Endothelial cell of umbilical vein (primary cell): ENCODE data around the gene PHYH. TPM values are rescaled to one million over a fixed set of nuclear protein-coding genes. Genes with fewer than 3 reads are reported as not detected.
"Not testable (repeated sequence)": the region's sequence is repeated elsewhere in the genome, so short reads cannot be mapped to it uniquely, and the experiment has no call there.

Experiments used
- BruUV-seq: library from RNA; stranded (reverse); fragments of 400-500 nt; replicated peaks from 2 replicates; lab custom pipeline; 2021; lab: Mats Ljungman, UMichigan
- CTCF ChIA-PET: fragments of 300-600, 350-600 bp; sonication (Branson Sonifier 250); formaldehyde crosslinking; loops from one replicate; lab custom pipeline; 2021; ENCODE audit warnings: antibody characterized with exemption, inconsistent platforms; lab: Charles Lee
- POLR2A ChIA-PET: fragments of 300-600, 350-600 bp; sonication (Branson Sonifier 250); formaldehyde crosslinking; loops from one replicate; lab custom pipeline; 2021; ENCODE audit warnings: antibody characterized with exemption, inconsistent platforms; lab: Charles Lee
- DNase-seq: peaks from one replicate; pipeline ENCODE4 v3.0.0-alpha.2; 2011; ENCODE audit warnings: low read depth, low spot score
- FAIRE-seq: peaks from 2 replicates; lab custom pipeline; 2011; peaks lifted over from hg19 to GRCh38; lab: Jason Lieb, UNC
- H2AFZ ChIP-seq: 2 replicates; pipeline ENCODE4 v1.6.0; 2012; ENCODE audit warnings: low read depth, low read length, control low read depth, inconsistent platforms
- H3K27ac ChIP-seq: 2 replicates; pipeline ENCODE4 v1.5.1; 2011; ENCODE audit warnings: low read depth, mild to moderate bottlenecking, control low read depth, low read length, moderate library complexity; ENCODE audit not compliant: insufficient read depth
- H3K27me3 ChIP-seq, 2 experiments: 2 replicates each; pipeline versions ENCODE4 v1.6.0 to v1.6.1; 2011; ENCODE audit warnings: low read length in 2 of 2, mixed read lengths in 1 of 2; ENCODE audit not compliant: control insufficient read depth in 2 of 2, insufficient read depth in 2 of 2
- H3K36me3 ChIP-seq, 2 experiments: 2 replicates in 1 of 2; 3 replicates in 1 of 2; pipeline ENCODE4 v1.5.1; 2011; ENCODE audit warnings: low read length in 2 of 2, mild to moderate bottlenecking in 1 of 2, moderate library complexity in 1 of 2; ENCODE audit not compliant: control insufficient read depth in 2 of 2, insufficient read depth in 2 of 2; ENCODE audit errors: extremely low read depth in 1 of 2
- H3K4me1 ChIP-seq: 3 replicates; pipeline ENCODE4 v1.5.1; 2011; ENCODE audit warnings: mild to moderate bottlenecking, low read length; ENCODE audit not compliant: control insufficient read depth, insufficient read depth; ENCODE audit errors: extremely low read depth
- H3K4me2 ChIP-seq: 2 replicates; pipeline ENCODE4 v1.6.1; 2011; ENCODE audit warnings: low read length, control low read depth, mixed read lengths; ENCODE audit not compliant: insufficient read depth
- H3K4me3 ChIP-seq, 3 experiments: fragments of 200-600 bp in 1 of 3; sonication (generic), shearing (Covaris generic) in 1 of 3; replicated peaks in 1 of 3; 2 replicates each; pipeline ENCODE4 v1.5.1; 2011 to 2016; ENCODE audit warnings: control low read depth in 3 of 3, low read length in 3 of 3, mild to moderate bottlenecking in 2 of 3, inconsistent platforms in 1 of 3, low read depth in 1 of 3, moderate library complexity in 1 of 3; ENCODE audit not compliant: insufficient read depth in 1 of 3
- H3K79me2 ChIP-seq: 2 replicates; pipeline ENCODE4 v1.6.0; 2012; ENCODE audit warnings: low read length, inconsistent platforms; ENCODE audit not compliant: control insufficient read depth, insufficient read depth
- H3K9ac ChIP-seq: replicated peaks from 2 replicates; pipeline ENCODE3; 2011; ENCODE audit warnings: low read length, control low read depth; ENCODE audit not compliant: insufficient read depth; ENCODE audit errors: extremely low read depth
- H3K9me1 ChIP-seq: replicated peaks from 3 replicates; pipeline ENCODE4 v1.6.0; 2011; ENCODE audit warnings: mild to moderate bottlenecking, low read length; ENCODE audit not compliant: control insufficient read depth, insufficient read depth; ENCODE audit errors: extremely low read depth
- H3K9me3 ChIP-seq: replicated peaks from 2 replicates; pipeline ENCODE4 v1.5.1; 2012; ENCODE audit warnings: low read length, inconsistent platforms; ENCODE audit not compliant: control insufficient read depth, insufficient read depth
- H4K20me1 ChIP-seq: replicated peaks from 2 replicates; pipeline ENCODE3; 2011; ENCODE audit warnings: mild to moderate bottlenecking, low read length; ENCODE audit not compliant: control insufficient read depth, insufficient read depth; ENCODE audit errors: extremely low read depth
- GATA2 ChIP-seq: IDR thresholded peaks from 2 replicates; pipeline ENCODE4 v1.7.0; 2011; ENCODE audit warnings: low read depth, mild to moderate bottlenecking, moderate library complexity, mixed read lengths, low read length; ENCODE audit not compliant: insufficient read length, insufficient read depth
- JUN ChIP-seq: IDR thresholded peaks from 2 replicates; pipeline ENCODE4 v1.6.1; 2011; ENCODE audit warnings: borderline replicate concordance, low read depth; ENCODE audit not compliant: insufficient read length, insufficient read depth
- MAX ChIP-seq: IDR thresholded peaks from 2 replicates; pipeline ENCODE4 v1.6.1; 2011; ENCODE audit not compliant: insufficient read depth, insufficient read length
- POLR2AphosphoS5 ChIP-seq: IDR thresholded peaks from 2 replicates; pipeline ENCODE4 v1.6.1; 2012; ENCODE audit warnings: low read depth, mild to moderate bottlenecking, control low read depth, low read length, moderate library complexity; ENCODE audit not compliant: insufficient read depth
- dilution Hi-C: fragments of 300-500 bp; cut with MboI; formaldehyde crosslinking; loops from one replicate; pipeline ENCODE4 v1.15.0; 2019; ENCODE audit warnings: low sequenced_read_pairs; ENCODE audit not compliant: extremely low pct_ligation_motif_present
- intact Hi-C: fragments of 100-400 bp; cut with micrococcal nuclease; formaldehyde crosslinking; loops from one replicate; pipeline ENCODE4 v1.10.0; 2022
- polyA plus RNA-seq, 4 experiments: library from polyadenylated mRNA; depleted of rRNA in 3 of 4; stranded (reverse) in 3 of 4; unstranded in 1 of 4; fragments of >200 nt; gene quantifications; 2 replicates each; pipeline versions ENCODE4 v1.2.1 to v1.2.3, GENCODE V29; 2011 to 2012; ENCODE audit warnings: missing spikeins in 1 of 4
- total RNA-seq: library from RNA; stranded (reverse); gene quantifications from 2 replicates; pipeline ENCODE4 v1.2.3, GENCODE V29; 2021
- TF ChIP-seq, protein P1 (sequence below), 2 donors: IDR thresholded peaks; 1 replicate in 1 of 2; 2 replicates in 1 of 2; pipeline ENCODE4 v1.5.1; 2011; ENCODE audit warnings: low read length in 2 of 2, mild to moderate bottlenecking in 2 of 2, moderate library complexity in 2 of 2, control low read depth in 1 of 2, inconsistent platforms in 1 of 2, low read depth in 1 of 2; ENCODE audit not compliant: insufficient read depth in 1 of 2; ENCODE audit errors: extremely low read depth in 1 of 2

The PHYH gene
- total and polyA plus RNA-seq, 2 donors (not counting 3 experiments of a cell fraction or from before 2014, with no cell fraction given), result 4.7 to 9.4 TPM

DNA sequence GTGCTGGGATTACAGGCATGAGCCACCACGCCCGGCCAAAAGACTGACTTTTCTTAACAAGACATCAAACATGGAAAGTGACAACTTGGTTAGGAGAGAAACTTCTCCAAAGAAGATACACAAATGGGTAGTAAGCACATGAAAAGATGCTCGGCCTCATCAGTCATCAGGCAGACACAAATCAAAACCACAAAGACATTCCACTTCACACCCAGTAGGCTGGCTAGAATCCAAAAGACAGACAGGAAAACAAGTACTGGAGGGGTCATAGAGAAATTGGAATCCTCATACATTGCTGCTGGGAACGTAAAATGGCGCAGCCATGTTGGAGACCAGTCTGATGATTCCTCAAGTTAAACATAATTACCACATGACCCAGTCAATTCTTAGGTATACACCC lies 31.8 kb upstream of the PHYH start:
- DNase-seq (no peak), FAIRE-seq (no peak)
- Histone ChIP-seq H3K27me3 (no peaks in the 10 kb centered on the region), H3K4me2 (no peak overlapping the region), H3K9me3 (no peaks in the 10 kb centered on the region), H3K4me3 (no peak overlapping the region), H3K27ac (no peak overlapping the region), H3K4me1 (no peaks in the 10 kb centered on the region), H3K9me1 (no peaks in the 10 kb centered on the region), H2AFZ (no peak overlapping the region), H3K36me3 (peaks cover 15 to 26% of the 10 kb centered on the region in 2 experiments), H4K20me1 (no peaks in the 10 kb centered on the region), H3K9ac (no peak overlapping the region), H3K79me2 (no peaks in the 10 kb centered on the region)
- ChIA-PET CTCF (no interaction called here), POLR2A (no interaction called here)
- intact Hi-C loops (no loop called here), dilution Hi-C loops (no loop called here)
- BruUV-seq, result no TSS peak
- TF ChIP-seq GATA2 (no peak), POLR2AphosphoS5 (no peak), MAX (no peak), JUN (no peak)
- TF ChIP-seq, protein P1, sequence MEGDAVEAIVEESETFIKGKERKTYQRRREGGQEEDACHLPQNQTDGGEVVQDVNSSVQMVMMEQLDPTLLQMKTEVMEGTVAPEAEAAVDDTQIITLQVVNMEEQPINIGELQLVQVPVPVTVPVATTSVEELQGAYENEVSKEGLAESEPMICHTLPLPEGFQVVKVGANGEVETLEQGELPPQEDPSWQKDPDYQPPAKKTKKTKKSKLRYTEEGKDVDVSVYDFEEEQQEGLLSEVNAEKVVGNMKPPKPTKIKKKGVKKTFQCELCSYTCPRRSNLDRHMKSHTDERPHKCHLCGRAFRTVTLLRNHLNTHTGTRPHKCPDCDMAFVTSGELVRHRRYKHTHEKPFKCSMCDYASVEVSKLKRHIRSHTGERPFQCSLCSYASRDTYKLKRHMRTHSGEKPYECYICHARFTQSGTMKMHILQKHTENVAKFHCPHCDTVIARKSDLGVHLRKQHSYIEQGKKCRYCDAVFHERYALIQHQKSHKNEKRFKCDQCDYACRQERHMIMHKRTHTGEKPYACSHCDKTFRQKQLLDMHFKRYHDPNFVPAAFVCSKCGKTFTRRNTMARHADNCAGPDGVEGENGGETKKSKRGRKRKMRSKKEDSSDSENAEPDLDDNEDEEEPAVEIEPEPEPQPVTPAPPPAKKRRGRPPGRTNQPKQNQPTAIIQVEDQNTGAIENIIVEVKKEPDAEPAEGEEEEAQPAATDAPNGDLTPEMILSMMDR (IDR thresholded peaks at IDR 0.05; ENCODE audit: extremely low read depth in 1 of 2, insufficient read depth in 1 of 2, low read depth in 1 of 2, low read length in 2 of 2), result no peak

GRCh38 chr10:13330980-13331379 lies 31.1 kb upstream of the PHYH start:
- H3K4me1 ChIP-seq, POLR2A ChIA-PET, H3K9me1 ChIP-seq, CTCF ChIA-PET, FAIRE-seq, H4K20me1 ChIP-seq, BruUV-seq, H3K27me3 ChIP-seq, H3K4me2 ChIP-seq, dilution Hi-C loops, H3K4me3 ChIP-seq, H2AFZ ChIP-seq, H3K9ac ChIP-seq, H3K79me2 ChIP-seq, H3K27ac ChIP-seq, DNase-seq, intact Hi-C loops, H3K9me3 ChIP-seq: not testable (repeated sequence)
- H3K36me3 ChIP-seq, result peaks cover 18 to 27% of the 10 kb centered on the region in 2 experiments
